GM19043 (cell line): ENCODE data around the gene ELMO1.

Source experiments
- ATAC-seq: cut with Tn5 transposase; IDR thresholded peaks from one replicate; pipeline ENCODE4 v1.9.1; 2021; ENCODE audit warnings: low read depth; ENCODE audit not compliant: unreplicated experiment

The ELMO1 gene

GRCh38 chr7:37284285-37284684, 164.4 kb downstream of the ELMO1 start:
- no peak for ATAC-seq

DNA sequence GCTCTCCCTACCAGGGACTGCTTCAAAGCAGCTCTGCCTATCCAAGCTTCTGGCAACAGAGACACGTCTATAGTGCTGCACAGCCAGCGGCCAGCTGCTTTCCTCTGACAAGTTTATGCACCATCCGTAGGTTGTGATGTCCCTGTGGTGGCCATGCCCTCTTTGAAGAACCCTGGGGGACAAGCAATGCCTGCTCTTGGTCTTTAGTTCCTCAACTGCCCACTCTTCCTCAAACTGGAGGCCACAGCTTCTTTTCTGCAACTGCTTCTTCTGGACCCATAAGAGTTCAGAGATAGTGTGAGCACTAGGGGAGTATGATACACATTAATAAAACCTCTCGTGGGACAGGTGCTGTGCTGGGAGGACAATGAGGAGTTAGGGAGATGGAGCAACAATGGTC, 164.9 kb downstream of the ELMO1 start:
- no peak for ATAC-seq

DNA sequence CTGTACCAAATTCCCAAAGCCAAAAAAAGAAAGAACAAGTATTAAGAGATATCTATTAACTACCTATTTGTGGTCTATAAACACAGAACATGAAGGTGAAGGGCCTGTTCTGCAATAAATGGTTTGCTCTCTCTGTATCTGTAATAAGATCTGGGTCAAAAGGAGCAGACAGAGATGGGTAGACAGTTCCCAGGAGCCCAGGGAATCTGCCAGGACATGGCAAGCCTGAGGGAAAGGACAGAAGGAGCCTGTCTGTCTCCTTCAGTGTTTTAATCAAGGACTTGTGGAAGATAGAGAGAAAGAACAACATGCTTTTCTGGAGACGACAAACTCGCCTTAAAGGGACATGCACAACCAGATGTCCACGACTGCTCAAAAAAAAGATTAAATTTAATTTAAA, 165.7 kb downstream of the ELMO1 start:
- no peak for ATAC-seq

- no peak for ATAC-seq
Measured at GRCh38 chr7:37282093-37282444, 166.6 kb downstream of the ELMO1 start.

DNA sequence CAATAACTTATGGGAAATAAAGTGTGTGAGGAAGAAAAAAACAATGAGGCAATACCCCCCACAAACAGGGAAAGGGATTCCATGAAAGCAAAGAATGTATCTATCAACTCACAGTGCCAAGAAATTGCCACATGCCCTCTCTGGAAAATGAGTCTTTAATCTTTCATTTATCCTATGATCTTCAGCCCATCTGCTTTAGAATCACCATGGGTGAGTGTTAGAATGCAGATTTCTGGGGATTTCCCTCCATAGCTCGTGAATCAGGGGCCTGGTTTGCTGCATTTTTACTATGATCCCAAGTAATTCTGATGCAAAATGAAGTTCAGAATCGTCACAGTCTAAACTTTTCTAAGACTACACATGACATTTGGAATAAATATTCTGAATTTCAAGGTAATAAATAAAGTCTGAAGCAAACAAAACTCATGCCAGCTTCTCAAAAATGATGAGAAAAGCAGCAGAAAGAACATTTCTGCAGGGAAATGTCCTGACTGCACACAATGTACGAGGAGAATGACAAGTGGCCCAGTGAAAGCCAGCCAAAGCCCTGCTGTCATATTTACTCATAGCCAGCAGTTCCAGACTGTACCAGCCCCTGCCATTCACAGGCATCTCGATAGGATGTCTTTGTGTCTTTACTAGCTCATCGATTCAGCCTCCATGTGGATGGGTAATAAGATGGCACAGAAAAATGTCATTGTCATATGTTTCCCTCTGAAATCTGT, 167.1 kb downstream of the ELMO1 start:
- ATAC-seq = no peak

DNA sequence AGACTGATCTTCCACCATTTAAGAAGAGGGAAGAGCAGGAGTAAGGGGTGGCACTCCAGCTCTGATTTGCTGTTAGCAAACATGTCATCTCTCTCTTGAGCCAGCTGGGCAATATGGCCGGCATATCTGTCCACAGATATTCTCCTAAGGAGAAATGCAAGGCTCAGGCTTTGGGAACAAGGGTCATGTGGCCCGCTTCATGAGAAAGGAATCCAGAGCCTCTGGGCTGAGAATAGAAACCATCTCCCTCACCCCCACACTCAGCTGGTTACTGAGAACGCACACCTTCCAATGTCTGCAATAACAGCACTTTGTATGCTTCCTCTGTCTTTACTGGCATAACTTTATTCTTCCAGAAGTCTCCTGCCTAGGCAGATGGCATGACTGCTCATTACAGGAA, 171.2 kb downstream of the ELMO1 start:
- ATAC-seq = no peak

DNA sequence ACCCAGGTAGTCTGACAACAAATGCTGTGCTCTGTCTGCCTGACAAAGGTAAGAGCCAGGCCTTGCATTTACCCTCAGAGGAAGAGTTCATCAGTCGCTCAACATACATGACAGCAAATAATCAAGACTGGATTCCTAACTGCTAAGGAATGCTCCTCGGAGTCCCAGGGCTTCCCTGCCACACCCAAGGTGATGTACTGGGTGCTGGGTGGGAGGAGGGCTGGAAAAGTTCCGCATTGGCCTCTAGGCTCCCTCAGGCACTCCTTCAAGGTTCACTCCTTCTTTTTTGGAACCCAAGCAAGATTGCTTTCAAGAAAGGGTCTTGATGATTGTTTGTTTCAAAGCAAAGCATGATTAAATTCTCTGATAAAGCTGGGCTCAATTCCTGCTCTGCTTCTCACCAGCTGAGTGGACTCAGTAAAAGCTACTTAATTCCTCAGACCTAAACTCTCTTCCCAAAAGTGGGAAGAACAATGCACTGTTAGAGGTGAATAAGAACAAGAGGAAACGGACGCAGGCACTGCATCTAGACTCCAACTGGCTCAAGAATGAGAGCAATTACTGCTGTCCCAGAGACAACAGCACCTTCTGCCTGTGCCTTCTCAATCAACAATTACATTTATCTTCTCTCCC, 173.5 kb downstream of the ELMO1 start:
- ATAC-seq = no peak

DNA sequence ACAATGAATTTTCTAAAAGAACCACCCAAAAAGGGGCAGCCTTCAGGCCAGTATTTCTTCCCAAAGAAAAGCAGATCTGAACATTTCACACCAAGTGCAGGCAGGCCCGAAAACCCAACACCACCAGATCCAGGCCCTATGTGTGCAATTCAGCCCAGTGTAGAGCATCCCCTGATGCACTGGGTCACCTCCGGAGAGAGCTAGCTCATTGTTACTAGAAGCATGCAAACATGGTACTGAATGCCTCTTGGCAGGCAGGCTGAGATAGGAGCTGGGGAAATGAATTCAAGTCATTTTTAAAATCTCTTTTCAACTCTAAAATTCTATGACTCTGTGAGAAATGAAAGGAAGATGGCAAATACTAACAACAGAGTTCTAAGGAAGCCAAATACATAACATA, 174.8 kb downstream of the ELMO1 start:
- ATAC-seq = no peak

- ATAC-seq = no peak
Measured at GRCh38 chr7:37269711-37270508, 178.8 kb downstream of the ELMO1 start.

DNA sequence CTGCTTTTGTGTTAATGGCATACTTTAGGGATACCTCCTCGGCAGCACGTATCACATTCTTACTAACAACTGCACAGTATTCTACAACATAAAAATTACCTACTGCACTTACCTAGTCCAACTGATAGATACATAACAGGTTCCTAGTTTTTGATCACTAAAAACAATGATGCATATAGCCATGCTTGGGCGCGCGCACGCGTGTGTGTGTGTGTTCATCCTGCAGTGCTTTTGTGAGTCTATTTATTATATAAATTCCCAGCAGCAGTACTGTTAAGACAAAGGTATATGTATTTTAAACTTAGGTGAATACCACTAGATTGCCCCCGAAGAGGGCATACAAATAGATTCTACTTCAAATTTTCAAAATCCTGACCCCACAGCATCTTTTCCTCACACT, 181.4 kb downstream of the ELMO1 start:
- no peak for ATAC-seq

GRCh38 chr7:37265876-37266275, 182.8 kb downstream of the ELMO1 start:
- no peak for ATAC-seq

- ATAC-seq = no peak
Measured at GRCh38 chr7:37265006-37265405, 183.7 kb downstream of the ELMO1 start.

DNA sequence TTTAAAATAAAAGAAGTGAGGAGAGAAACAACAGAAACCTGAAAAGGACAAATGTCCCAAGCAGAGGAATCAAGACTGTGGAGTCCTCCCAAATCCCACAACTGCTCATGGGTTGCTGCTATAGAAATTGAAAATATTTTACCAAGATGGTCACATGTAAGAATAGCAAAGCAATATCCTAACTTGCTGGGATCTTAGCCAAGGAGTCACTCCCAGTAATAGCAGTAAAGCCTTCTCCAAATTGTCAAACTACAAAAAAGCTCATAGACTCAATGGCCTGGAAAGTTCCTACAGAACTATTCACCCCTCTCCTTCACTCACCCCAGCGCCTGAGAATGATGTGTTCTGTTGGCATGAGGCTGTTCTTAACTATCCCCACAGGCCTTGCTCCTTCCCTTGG, 186.5 kb downstream of the ELMO1 start:
- no peak for ATAC-seq

DNA sequence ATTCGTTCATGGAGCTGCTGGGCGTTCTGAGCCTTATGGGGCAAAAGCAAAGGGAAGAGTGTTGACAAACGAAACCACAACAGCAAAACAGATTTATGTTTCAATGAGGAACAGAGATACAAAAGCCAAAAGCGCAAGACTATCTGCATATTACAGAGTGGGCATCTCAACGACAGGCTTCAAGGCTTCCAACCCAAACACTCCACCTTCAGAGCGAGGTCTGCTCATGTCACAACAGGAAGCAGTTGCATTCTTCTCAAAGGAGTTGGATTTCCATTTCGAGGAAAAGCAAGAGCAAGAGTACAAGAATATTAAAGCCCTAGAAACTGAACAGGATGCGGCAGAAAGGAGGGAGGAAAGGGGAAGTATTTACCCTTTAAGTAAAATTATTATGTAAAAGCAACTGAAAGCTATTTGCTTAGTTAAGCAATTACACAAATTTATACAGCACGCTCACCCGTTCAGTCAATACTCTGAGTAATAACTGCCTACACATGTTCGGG, 189.3 kb downstream of the ELMO1 start:
- no peak for ATAC-seq

GRCh38 chr7:37256631-37257030, 192.0 kb downstream of the ELMO1 start:
- no peak for ATAC-seq

- ATAC-seq = no peak
Measured at GRCh38 chr7:37255327-37255944, 193.2 kb downstream of the ELMO1 start.

GRCh38 chr7:37251222-37251621, 197.4 kb downstream of the ELMO1 start:
- ATAC-seq = no peak

GRCh38 chr7:37249240-37249639, 199.4 kb downstream of the ELMO1 start:
- no peak for ATAC-seq

- ATAC-seq = no peak
Measured at GRCh38 chr7:37248396-37248861, 200.2 kb downstream of the ELMO1 start.

DNA sequence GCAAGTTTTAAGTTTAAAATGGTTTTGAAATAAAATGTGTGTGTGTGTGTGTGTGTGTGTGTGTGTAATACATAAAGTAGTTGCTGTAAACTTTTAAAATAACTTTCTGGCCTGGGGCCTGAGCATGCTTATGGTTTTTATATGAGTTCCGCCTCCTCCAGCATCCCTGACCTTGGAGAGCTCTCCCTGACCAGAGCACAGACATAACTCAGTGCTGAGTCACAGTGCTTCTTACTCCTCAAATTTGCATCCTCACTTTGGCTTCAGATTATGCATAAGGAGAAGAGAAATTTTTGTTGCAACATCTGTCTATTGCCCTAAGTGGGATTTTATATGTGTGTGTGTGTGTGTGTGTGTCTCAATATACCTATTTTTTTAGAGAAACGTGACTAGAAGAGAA, 200.8 kb downstream of the ELMO1 start:
- ATAC-seq = no peak

DNA sequence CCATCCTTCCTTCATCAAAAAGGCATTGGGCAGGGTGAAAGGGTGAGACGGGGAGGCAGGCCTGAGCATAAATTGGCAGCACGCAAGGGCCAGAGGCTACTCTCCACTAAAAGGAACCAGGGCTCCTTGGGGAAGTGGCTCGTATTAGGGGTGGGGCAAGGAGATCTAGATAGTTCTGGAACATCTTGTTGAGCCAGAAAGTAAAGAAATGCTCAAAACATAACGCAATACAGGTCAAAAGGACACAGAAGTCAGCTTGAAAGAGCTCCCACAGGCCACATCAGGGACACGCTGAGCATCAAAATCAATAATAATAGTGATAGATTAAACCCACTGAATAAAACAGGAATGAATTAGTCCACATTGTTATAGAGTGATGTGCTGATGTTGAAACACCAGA, 203.1 kb downstream of the ELMO1 start:
- ATAC-seq = no peak
